ENCODE data around the gene MYO1G.
A peak's percentile ranks its signal among the peaks of the same experiment; 100 is the strongest.
"Not testable (repeated sequence)": the region's sequence is repeated elsewhere in the genome, so short reads cannot be mapped to it uniquely, and the experiment has no call there.

MYO1G gene

GRCh38 chr7:44978511-44979366, at the start of gene MYO1G:
MYO1G (minus strand) TSS chr7:44979015; CDS start chr7:44978961, 54 bp downstream.
- DNase-seq (ENCODE audit: low spot score), result no peak

- DNase-seq (ENCODE audit: low spot score), result no peak
These were observed 49.5 kb upstream of the MYO1G start for GRCh38 chr7:45028138-45028919.

GRCh38 chr7:45027774-45028114, 48.9 kb upstream of the MYO1G start:
- DNase-seq (ENCODE audit: low spot score), result no peak

GRCh38 chr7:45026984-45027773, 48.4 kb upstream of the MYO1G start:
- DNase-seq (ENCODE audit: low spot score), result peak; percentile 16

GRCh38 chr7:45026013-45026412, 47.2 kb upstream of the MYO1G start:
- no peak for DNase-seq (ENCODE audit: low spot score)

GRCh38 chr7:45025473-45025872, 46.7 kb upstream of the MYO1G start:
- DNase-seq (ENCODE audit: low spot score), result not testable (repeated sequence)

GRCh38 chr7:45024126-45024744, 45.4 kb upstream of the MYO1G start:
- DNase-seq (ENCODE audit: low spot score), result no peak

- DNase-seq (ENCODE audit: low spot score), result no peak
These were observed 42.9 kb upstream of the MYO1G start for GRCh38 chr7:45021604-45022296.

GRCh38 chr7:45020915-45021314, 42.1 kb upstream of the MYO1G start:
- DNase-seq (ENCODE audit: low spot score), result no peak

GRCh38 chr7:45017253-45017652, 38.4 kb upstream of the MYO1G start:
- no peak for DNase-seq (ENCODE audit: low spot score)

GRCh38 chr7:45015313-45015712, 36.5 kb upstream of the MYO1G start:
- DNase-seq (ENCODE audit: low spot score), result no peak

GRCh38 chr7:45013465-45013967, 34.7 kb upstream of the MYO1G start:
- no peak for DNase-seq (ENCODE audit: low spot score)

GRCh38 chr7:45007571-45008328, 28.9 kb upstream of the MYO1G start:
- no peak for DNase-seq (ENCODE audit: low spot score)

- DNase-seq (ENCODE audit: low spot score), result no peak
These were observed 28.3 kb upstream of the MYO1G start for GRCh38 chr7:45007106-45007505.

GRCh38 chr7:45003789-45004188, 25.0 kb upstream of the MYO1G start:
- no peak for DNase-seq (ENCODE audit: low spot score)

- DNase-seq (ENCODE audit: low spot score), result no peak
These were observed 23.0 kb upstream of the MYO1G start for GRCh38 chr7:45001826-45002225.

- DNase-seq (ENCODE audit: low spot score), result peak; percentile 65
These were observed 22.4 kb upstream of the MYO1G start for GRCh38 chr7:45001138-45001694.

GRCh38 chr7:45000093-45001032, 21.5 kb upstream of the MYO1G start, which contains the start of gene CCM2:
CCM2 (plus strand) TSS chr7:45000201; CDS start chr7:45000334, 133 bp downstream.
- DNase-seq (ENCODE audit: low spot score), result peak; percentile 17
